ENCODE results near the gene SUGCT.

The SUGCT gene

GRCh38 chr7:40811666-40812065 is 676.9 kb downstream of the SUGCT start:
- no peak for DNase-seq (ENCODE audit: low spot score)

- DNase-seq (ENCODE audit: low spot score) = no peak
Measured at GRCh38 chr7:40815022-40815421, 680.2 kb downstream of the SUGCT start.

- DNase-seq (ENCODE audit: low spot score) = no peak
Measured at GRCh38 chr7:40815512-40815911, 680.7 kb downstream of the SUGCT start.

GRCh38 chr7:40822861-40823260 is 688.1 kb downstream of the SUGCT start:
- no peak for DNase-seq (ENCODE audit: low spot score)

GRCh38 chr7:40824461-40824860 is 689.7 kb downstream of the SUGCT start:
- no peak for DNase-seq (ENCODE audit: low spot score)

GRCh38 chr7:40826411-40827221 is 691.8 kb downstream of the SUGCT start:
- no peak for DNase-seq (ENCODE audit: low spot score)

GRCh38 chr7:40827222-40828085 is 692.6 kb downstream of the SUGCT start:
- DNase-seq (ENCODE audit: low spot score) = no peak

GRCh38 chr7:40828686-40829600 is 694.1 kb downstream of the SUGCT start:
- DNase-seq (ENCODE audit: low spot score) = no peak

- DNase-seq (ENCODE audit: low spot score) = no peak
Measured at GRCh38 chr7:40833191-40833887, 698.5 kb downstream of the SUGCT start.

- DNase-seq (ENCODE audit: low spot score) = no peak
Measured at GRCh38 chr7:40833888-40834234, 699.1 kb downstream of the SUGCT start.

GRCh38 chr7:40836218-40836617 is 701.4 kb downstream of the SUGCT start:
- no peak for DNase-seq (ENCODE audit: low spot score)

GRCh38 chr7:40839881-40840280 is 705.1 kb downstream of the SUGCT start:
- DNase-seq (ENCODE audit: low spot score) = no peak

- no peak for DNase-seq (ENCODE audit: low spot score)
Measured at GRCh38 chr7:40840990-40841389, 706.2 kb downstream of the SUGCT start.

GRCh38 chr7:40842641-40843040 is 707.8 kb downstream of the SUGCT start:
- DNase-seq (ENCODE audit: low spot score) = no peak

- DNase-seq (ENCODE audit: low spot score) = no peak
Measured at GRCh38 chr7:40843338-40843985, 708.7 kb downstream of the SUGCT start.

- no peak for DNase-seq (ENCODE audit: low spot score)
Measured at GRCh38 chr7:40845943-40846342, 711.1 kb downstream of the SUGCT start.

- DNase-seq (ENCODE audit: low spot score) = no peak
Measured at GRCh38 chr7:40847921-40848320, 713.1 kb downstream of the SUGCT start.

GRCh38 chr7:40848541-40849221 is 713.9 kb downstream of the SUGCT start:
- no peak for DNase-seq (ENCODE audit: low spot score)

GRCh38 chr7:40850017-40850416 is 715.2 kb downstream of the SUGCT start:
- DNase-seq (ENCODE audit: low spot score) = no peak

GRCh38 chr7:40851001-40851400 is 716.2 kb downstream of the SUGCT start:
- DNase-seq (ENCODE audit: low spot score) = no peak
